Activated CD4-positive, alpha-beta memory T cell treated with anti-CD3 and anti-CD28 coated beads, Interleukin-2, amount 10 ng/mL, durations not matched to agents 7 days and 5 days (primary cell): ENCODE measurements around the gene IL24. TPM values are rescaled to one million over a fixed set of nuclear protein-coding genes. Genes with fewer than 3 reads are reported as not detected.
"Not testable (repeated sequence)": the region's sequence is repeated elsewhere in the genome, so short reads cannot be mapped to it uniquely, and the experiment has no call there.

Experiments
- CTCF ChIA-PET: fragments of 350-600 bp; sonication (Branson Sonifier 250); formaldehyde crosslinking; loops from one replicate; lab custom pipeline; 2021; ENCODE audit warnings: antibody characterized with exemption, inconsistent platforms; lab: Charles Lee
- POLR2A ChIA-PET: fragments of 350-600 bp; sonication (Branson Sonifier 250); formaldehyde crosslinking; loops from one replicate; lab custom pipeline; 2021; ENCODE audit warnings: antibody characterized with exemption; lab: Charles Lee
- DNase-seq: peaks from one replicate; pipeline ENCODE4 v3.0.0-alpha.2; 2020
- H3K27ac Mint-ChIP-seq: one replicate; pipeline ENCODE4 v1.8.0; 2021; ENCODE audit warnings: mild to moderate bottlenecking, mixed read lengths
- H3K27me3 Mint-ChIP-seq: one replicate; pipeline ENCODE4 v1.8.0; 2021; ENCODE audit warnings: mixed read lengths
- H3K36me3 Mint-ChIP-seq: one replicate; pipeline ENCODE4 v1.8.0; 2021; ENCODE audit warnings: low read depth, mixed read lengths
- H3K4me1 Mint-ChIP-seq: one replicate; pipeline ENCODE4 v1.8.0; 2021; ENCODE audit warnings: mixed read lengths
- H3K4me3 Mint-ChIP-seq: one replicate; pipeline ENCODE4 v1.8.0; 2021; ENCODE audit warnings: mild to moderate bottlenecking, mixed read lengths
- H3K9me3 Mint-ChIP-seq: one replicate; pipeline ENCODE4 v1.8.0; 2021; ENCODE audit warnings: mixed read lengths
- total RNA-seq, 2 experiments: library from RNA; stranded (reverse); gene quantifications; one replicate each; pipeline ENCODE4 v1.2.3, GENCODE V29; 2021

IL24 gene
- total RNA-seq, 2 experiments from 2014 or later, result not detected

- H3K9me3 Mint-ChIP-seq, result no peaks in the 10 kb centered on the region
- no peak overlapping the region for H3K4me3 Mint-ChIP-seq
- DNase-seq, result peak; percentile 72
- POLR2A ChIA-PET, result interaction anchor here (1.2 to 3.0 kb wide), 5 partner anchors 10 to 363 kb away, joined by 3 to 33 read pairs (median 12); no protein-coding TSS in a partner anchor
- peaks cover 17% of the 10 kb centered on the region for H3K36me3 Mint-ChIP-seq
- H3K27ac Mint-ChIP-seq, result no peak overlapping the region
- CTCF ChIA-PET, result interaction anchor here (0.6 to 3.4 kb wide), 7 partner anchors 9 to 126 kb away, joined by 3 to 51 read pairs (median 4); no protein-coding TSS in a partner anchor
- peaks cover 30% of the 10 kb centered on the region for H3K4me1 Mint-ChIP-seq
- no peaks in the 10 kb centered on the region for H3K27me3 Mint-ChIP-seq
These were observed 26.0 kb downstream of the IL24 start for GRCh38 chr1:206923009-206923960.

- ChIA-PET CTCF (interaction anchor here (1.1 to 3.0 kb wide), 4 partner anchors 10 to 58 kb away, joined by 4 to 22 read pairs (median 8); no protein-coding TSS in a partner anchor), POLR2A (interaction anchor here (0.7 to 3.0 kb wide), 3 partner anchors 11 to 158 kb away, joined by 3 to 12 read pairs (median 5); no protein-coding TSS in a partner anchor)
- H3K4me3 Mint-ChIP-seq, H3K27me3 Mint-ChIP-seq, H3K9me3 Mint-ChIP-seq, H3K27ac Mint-ChIP-seq, DNase-seq: not testable (repeated sequence)
- Mint-ChIP-seq H3K36me3 (peaks cover 14% of the 10 kb centered on the region), H3K4me1 (peaks cover 25% of the 10 kb centered on the region)
These were observed 26.8 kb downstream of the IL24 start for GRCh38 chr1:206923961-206924557.

- ChIA-PET POLR2A (interaction anchor here (0.7 to 1.7 kb wide), 4 partner anchors 12 to 190 kb away, joined by 3 to 5 read pairs (median 3); no protein-coding TSS in a partner anchor), CTCF (interaction anchor here (1.1 to 3.0 kb wide), 8 partner anchors 8 to 289 kb away, joined by 3 to 22 read pairs (median 7); partner anchors contain the start of gene DYRK3)
- Mint-ChIP-seq H3K27ac (no peak overlapping the region), H3K4me3 (no peak overlapping the region), H3K9me3 (no peaks in the 10 kb centered on the region), H3K4me1 (peaks cover 22% of the 10 kb centered on the region), H3K27me3 (no peaks in the 10 kb centered on the region), H3K36me3 (peaks cover 13% of the 10 kb centered on the region)
- peak; percentile 23 for DNase-seq
These were observed 27.4 kb downstream of the IL24 start for GRCh38 chr1:206924592-206925105.

GRCh38 chr1:206925106-206925736 is 28.0 kb downstream of the IL24 start:
- peak; percentile 71 for DNase-seq
- Mint-ChIP-seq H3K36me3 (peaks cover 8% of the 10 kb centered on the region), H3K9me3 (no peaks in the 10 kb centered on the region), H3K27ac (no peak overlapping the region), H3K27me3 (no peaks in the 10 kb centered on the region), H3K4me1 (peaks cover 22% of the 10 kb centered on the region), H3K4me3 (no peak overlapping the region)
- ChIA-PET CTCF (interaction anchor here (1.1 to 3.0 kb wide), 8 partner anchors 8 to 290 kb away, joined by 3 to 22 read pairs (median 7); partner anchors contain the start of gene DYRK3), POLR2A (interaction anchor here (0.8 to 1.7 kb wide), 3 partner anchors 13 to 191 kb away, joined by 3 to 5 read pairs (median 3); no protein-coding TSS in a partner anchor)

GRCh38 chr1:206926286-206926685 is 29.0 kb downstream of the IL24 start:
- DNase-seq, result no peak
- H3K27ac Mint-ChIP-seq, result no peak overlapping the region
- H3K9me3 Mint-ChIP-seq, result no peaks in the 10 kb centered on the region
- ChIA-PET POLR2A (no interaction called here), CTCF (interaction anchor here (0.7 to 3.0 kb wide), 5 partner anchors 10 to 109 kb away, joined by 4 to 22 read pairs (median 10); no protein-coding TSS in a partner anchor)
- H3K36me3 Mint-ChIP-seq, result no peaks in the 10 kb centered on the region
- H3K27me3 Mint-ChIP-seq, result no peaks in the 10 kb centered on the region
- H3K4me1 Mint-ChIP-seq, result peaks cover 21% of the 10 kb centered on the region
- H3K4me3 Mint-ChIP-seq, result no peak overlapping the region

- no peaks in the 10 kb centered on the region for H3K9me3 Mint-ChIP-seq
- H3K36me3 Mint-ChIP-seq, result no peaks in the 10 kb centered on the region
- no peaks in the 10 kb centered on the region for H3K27me3 Mint-ChIP-seq
- POLR2A ChIA-PET, result no interaction called here
- H3K27ac Mint-ChIP-seq, result no peak overlapping the region
- H3K4me1 Mint-ChIP-seq, result peaks cover 20% of the 10 kb centered on the region
- CTCF ChIA-PET, result interaction anchor here (0.8 kb wide), 1 partner anchor 17 kb away, joined by 5 read pairs; no protein-coding TSS in a partner anchor
- no peak for DNase-seq
- no peak overlapping the region for H3K4me3 Mint-ChIP-seq
These were observed 32.3 kb downstream of the IL24 start for GRCh38 chr1:206929524-206929923.

GRCh38 chr1:206930210-206930798 is 33.1 kb downstream of the IL24 start:
- Mint-ChIP-seq H3K36me3 (no peaks in the 10 kb centered on the region), H3K4me3 (no peak overlapping the region), H3K27me3 (no peaks in the 10 kb centered on the region), H3K4me1 (peaks cover 20% of the 10 kb centered on the region), H3K27ac (peak overlapping the region; percentile 65), H3K9me3 (no peaks in the 10 kb centered on the region)
- ChIA-PET POLR2A (no interaction called here), CTCF (interaction anchor here (0.8 to 9.2 kb wide), 7 partner anchors 14 to 121 kb away, joined by 3 to 88 read pairs (median 6); no protein-coding TSS in a partner anchor)
- DNase-seq, result peak; percentile 25

- Mint-ChIP-seq H3K9me3 (no peaks in the 10 kb centered on the region), H3K27me3 (no peaks in the 10 kb centered on the region), H3K36me3 (no peaks in the 10 kb centered on the region), H3K4me3 (no peak overlapping the region), H3K4me1 (peaks cover 16% of the 10 kb centered on the region), H3K27ac (no peak overlapping the region)
- CTCF ChIA-PET, result interaction anchor here (1.0 to 9.2 kb wide), 11 partner anchors 11 to 205 kb away, joined by 3 to 88 read pairs (median 9); partner anchors contain the start of gene PIGR
- DNase-seq, result no peak
- POLR2A ChIA-PET, result interaction anchor here (2.1 kb wide), 1 partner anchor 10 kb away, joined by 12 read pairs; the partner anchor contains the start of gene FCMR
These were observed 34.5 kb downstream of the IL24 start for GRCh38 chr1:206931709-206932108.

- Mint-ChIP-seq H3K4me1 (peaks cover 16% of the 10 kb centered on the region), H3K27me3 (no peaks in the 10 kb centered on the region), H3K36me3 (no peaks in the 10 kb centered on the region), H3K27ac (no peak overlapping the region), H3K9me3 (no peaks in the 10 kb centered on the region), H3K4me3 (no peak overlapping the region)
- DNase-seq, result no peak
- CTCF ChIA-PET, result interaction anchor here (0.6 to 9.2 kb wide), 13 partner anchors 9 to 297 kb away, joined by 3 to 88 read pairs (median 6); partner anchors contain the start of genes DYRK3 and PIGR
- POLR2A ChIA-PET, result interaction anchor here (2.1 kb wide), 1 partner anchor 11 kb away, joined by 12 read pairs; the partner anchor contains the start of gene FCMR
These were observed 34.9 kb downstream of the IL24 start for GRCh38 chr1:206932177-206932576.

GRCh38 chr1:206933333-206933945 is 36.2 kb downstream of the IL24 start:
- DNase-seq, result peak; percentile 69
- Mint-ChIP-seq H3K9me3 (no peaks in the 10 kb centered on the region), H3K36me3 (no peaks in the 10 kb centered on the region), H3K4me1 (peaks cover 16% of the 10 kb centered on the region), H3K4me3 (no peak overlapping the region), H3K27ac (no peak overlapping the region), H3K27me3 (no peaks in the 10 kb centered on the region)
- CTCF ChIA-PET, result interaction anchor here (0.7 to 9.2 kb wide), 27 partner anchors 8 to 534 kb away, joined by 3 to 88 read pairs (median 5); partner anchors contain the start of gene FCMR
- POLR2A ChIA-PET, result interaction anchor here (0.9 to 1.2 kb wide), 3 partner anchors 16 to 28 kb away, joined by 3 to 4 read pairs (median 3); no protein-coding TSS in a partner anchor
